ENCODE results near the gene ART1. TPM values are rescaled to one million over a fixed set of nuclear protein-coding genes. Genes with fewer than 3 reads are reported as not detected.

ART1 gene
- total and polyA plus RNA-seq, 2 donors (not counting 1 experiment from before 2014, with no cell fraction given): not detected

GRCh38 chr11:3617990-3618389, 26.9 kb upstream of the ART1 start:
- no peak overlapping the region for H3K4me3 ChIP-seq (ENCODE audit: control extremely low read depth in 1 of 5, extremely low read depth in 1 of 5, insufficient read depth in 1 of 5, low read depth in 2 of 5, low read length in 4 of 5)
- POLR2A ChIA-PET: no interaction called here
- H3K9me3 ChIP-seq (ENCODE audit: control extremely low read depth in 1 of 3, control insufficient read depth in 2 of 3, insufficient read depth in 1 of 3, low read length in 2 of 3): no peaks in the 10 kb centered on the region
- TF ChIP-seq CTCF (IDR thresholded peaks at IDR 0.05) (no peak), EZH2 (IDR thresholded peaks at IDR 0.05; ENCODE audit: borderline replicate concordance, insufficient read depth, low read depth, low read length, poor library complexity, severe bottlenecking) (no peak)
- peaks cover 13 to 14% of the 10 kb centered on the region in 2 donors for H3K4me1 ChIP-seq (ENCODE audit: control insufficient read depth in 2 of 2, insufficient read depth in 2 of 2, low read length in 2 of 2)
- H3K4me2 ChIP-seq (replicated peaks; ENCODE audit: low read depth, low read length, poor library complexity, severe bottlenecking): no peak overlapping the region
- no peaks in the 10 kb centered on the region for H3K36me3 ChIP-seq (replicated peaks in 1 of 2; ENCODE audit: control extremely low read depth in 1 of 2, control insufficient read depth in 1 of 2, extremely low read depth in 1 of 2, insufficient read depth in 2 of 2, low read length in 1 of 2)
- intact Hi-C loops (cut with micrococcal nuclease): no loop called here
- H3K79me2 ChIP-seq (ENCODE audit: control insufficient read depth, insufficient read depth, low read length): no peaks in the 10 kb centered on the region
- DNase-seq (no peak), ATAC-seq (ENCODE audit: low read depth) (no peak)
- Mint-ChIP-seq H3K4me1 (peaks cover 13% of the 10 kb centered on the region), H3K27ac (no peak overlapping the region), H3K27me3 (no peaks in the 10 kb centered on the region), H3K9me3 (ENCODE audit: insufficient read depth) (no peaks in the 10 kb centered on the region), H3K4me3 (no peak overlapping the region)
- no peak overlapping the region for H3K9ac ChIP-seq (ENCODE audit: low read length)
- CTCF ChIA-PET: no interaction called here
- 83% methylated on average over 6 of the region's 8 CpGs for WGBS (ENCODE audit: insufficient coverage)
- no peaks in the 10 kb centered on the region for H3K27me3 ChIP-seq (replicated peaks in 1 of 4; ENCODE audit: control extremely low read depth in 1 of 4, control insufficient read depth in 3 of 4, insufficient read depth in 4 of 4, low read length in 3 of 4)
- no peaks in the 10 kb centered on the region for H4K20me1 ChIP-seq (ENCODE audit: control insufficient read depth, insufficient read depth, low read length, poor library complexity, severe bottlenecking)
- no peak overlapping the region for H2AFZ ChIP-seq (ENCODE audit: insufficient read depth, low read depth, low read length, poor library complexity, severe bottlenecking)
- no peak overlapping the region for H3K27ac ChIP-seq (ENCODE audit: low read length in 2 of 2)

GRCh38 chr11:3622521-3622920, 22.4 kb upstream of the ART1 start:
- H3K27ac Mint-ChIP-seq: no peak overlapping the region
- TF ChIP-seq CTCF (IDR thresholded peaks at IDR 0.05): no peak
- ChIA-PET POLR2A (no interaction called here), CTCF (no interaction called here)
- no peaks in the 10 kb centered on the region for H3K79me2 ChIP-seq (ENCODE audit: control insufficient read depth, insufficient read depth, low read length)
- H3K4me3 Mint-ChIP-seq: no peak overlapping the region
- H2AFZ ChIP-seq (ENCODE audit: insufficient read depth, low read depth, low read length, poor library complexity, severe bottlenecking): no peak overlapping the region
- H3K4me3 ChIP-seq (ENCODE audit: control extremely low read depth in 1 of 5, extremely low read depth in 1 of 5, insufficient read depth in 1 of 5, low read depth in 2 of 5, low read length in 4 of 5): no peak overlapping the region
- no peak overlapping the region for H3K27ac ChIP-seq (ENCODE audit: low read length in 2 of 2)
- H3K27me3 Mint-ChIP-seq: no peaks in the 10 kb centered on the region
- DNase-seq (no peak), ATAC-seq (ENCODE audit: low read depth) (no peak)
- H3K27me3 ChIP-seq (replicated peaks in 1 of 4; ENCODE audit: control extremely low read depth in 1 of 4, control insufficient read depth in 3 of 4, insufficient read depth in 4 of 4, low read length in 3 of 4): no peaks in the 10 kb centered on the region
- intact Hi-C loops (cut with micrococcal nuclease): no loop called here
- no peaks in the 10 kb centered on the region for H3K9me3 ChIP-seq (ENCODE audit: control extremely low read depth in 1 of 3, control insufficient read depth in 2 of 3, insufficient read depth in 1 of 3, low read length in 2 of 3)
- no peaks in the 10 kb centered on the region for H3K36me3 ChIP-seq (replicated peaks in 1 of 2; ENCODE audit: control extremely low read depth in 1 of 2, control insufficient read depth in 1 of 2, extremely low read depth in 1 of 2, insufficient read depth in 2 of 2, low read length in 1 of 2)
- no peaks in the 10 kb centered on the region for H4K20me1 ChIP-seq (ENCODE audit: control insufficient read depth, insufficient read depth, low read length, poor library complexity, severe bottlenecking)
- H3K4me2 ChIP-seq (replicated peaks; ENCODE audit: low read depth, low read length, poor library complexity, severe bottlenecking): no peak overlapping the region
- H3K4me1 Mint-ChIP-seq: peaks cover 2% of the 10 kb centered on the region
- H3K9ac ChIP-seq (ENCODE audit: low read length): no peak overlapping the region
- no peaks in the 10 kb centered on the region for H3K4me1 ChIP-seq (ENCODE audit: control insufficient read depth in 2 of 2, insufficient read depth in 2 of 2, low read length in 2 of 2)
- no peaks in the 10 kb centered on the region for H3K9me3 Mint-ChIP-seq (ENCODE audit: insufficient read depth)
- WGBS (ENCODE audit: insufficient coverage): 71% methylated on average over 4 of the region's 4 CpGs

Data from B cell (primary cell).